HG03095 (cell line): ENCODE measurements around the gene TMEM86B.
A peak's percentile ranks its signal among the peaks of the same experiment; 100 is the strongest.

ENCODE experiments used
- ATAC-seq: cut with Tn5 transposase; IDR thresholded peaks from one replicate; pipeline ENCODE4 v1.9.1; 2021; ENCODE audit warnings: moderate library complexity; ENCODE audit not compliant: unreplicated experiment

Gene TMEM86B

GRCh38 chr19:55228403-55229031, at the start of gene TMEM86B:
Gene TMEM86B (minus strand): TSS chr19:55228763. CDS start chr19:55228741, 22 bp downstream.
- ATAC-seq: no peak

- no peak for ATAC-seq
Observed at GRCh38 chr19:55277494-55277893, 48.9 kb upstream of the TMEM86B start.

- ATAC-seq: no peak
Observed at GRCh38 chr19:55276720-55277430, 48.3 kb upstream of the TMEM86B start.

GRCh38 chr19:55275851-55276719, 47.5 kb upstream of the TMEM86B start:
- ATAC-seq: no peak

GRCh38 chr19:55273978-55274707, 45.6 kb upstream of the TMEM86B start:
- no peak for ATAC-seq

- no peak for ATAC-seq
Observed at GRCh38 chr19:55272142-55272541, 43.6 kb upstream of the TMEM86B start.

GRCh38 chr19:55270172-55270942, 41.8 kb upstream of the TMEM86B start:
- ATAC-seq: no peak

GRCh38 chr19:55269299-55269698, 40.7 kb upstream of the TMEM86B start:
- ATAC-seq: no peak

GRCh38 chr19:55266840-55267239, 38.3 kb upstream of the TMEM86B start:
- no peak for ATAC-seq

- no peak for ATAC-seq
Observed at GRCh38 chr19:55266404-55266803, 37.8 kb upstream of the TMEM86B start.

- no peak for ATAC-seq
Observed at GRCh38 chr19:55265723-55266386, 37.3 kb upstream of the TMEM86B start.

GRCh38 chr19:55265173-55265572, 36.6 kb upstream of the TMEM86B start:
- no peak for ATAC-seq

- ATAC-seq: no peak
Observed at GRCh38 chr19:55264531-55264930, 36.0 kb upstream of the TMEM86B start.

- ATAC-seq: no peak
Observed at GRCh38 chr19:55262359-55262758, 33.8 kb upstream of the TMEM86B start.

- no peak for ATAC-seq
Observed at GRCh38 chr19:55261671-55262126, 33.1 kb upstream of the TMEM86B start.

GRCh38 chr19:55259540-55260210, 31.1 kb upstream of the TMEM86B start:
- ATAC-seq: no peak

- ATAC-seq: peak; percentile 48
Observed at GRCh38 chr19:55258828-55259539, 30.4 kb upstream of the TMEM86B start, which contains the start of gene PPP6R1. Gene PPP6R1 (minus strand): TSS chr19:55259017. CDS start chr19:55247103, 11,914 bp downstream.

- ATAC-seq: peak; percentile 1
Observed at GRCh38 chr19:55258476-55258827, 29.9 kb upstream of the TMEM86B start.
